ENCODE data around the gene TXN2.
"Not testable (repeated sequence)": the region's sequence is repeated elsewhere in the genome, so short reads cannot be mapped to it uniquely, and the experiment has no call there.

Gene TXN2

GRCh38 chr22:36430863-36431262 is 50.6 kb downstream of the TXN2 start:
- Histone ChIP-seq H3K27me3 (ENCODE audit: control insufficient read depth, insufficient read depth, low read length, poor library complexity, severe bottlenecking) (no peaks in the 10 kb centered on the region), H3K27ac (ENCODE audit: insufficient read depth, low read depth, low read length, poor library complexity, severe bottlenecking) (no peak overlapping the region), H3K36me3 (ENCODE audit: control insufficient read depth, insufficient read depth, low read length) (no peaks in the 10 kb centered on the region), H3K4me1 (ENCODE audit: control insufficient read depth, insufficient read depth, low read length) (peaks cover 23% of the 10 kb centered on the region), H3K4me3 (ENCODE audit: insufficient read depth, low read depth, low read length) (no peak overlapping the region), H3K9me3 (ENCODE audit: control insufficient read depth, low read length) (no peaks in the 10 kb centered on the region)
- 88 to 90% methylated on average over 9 of the region's 9 CpGs for WGBS, 2 experiments

- H3K36me3 ChIP-seq (ENCODE audit: control insufficient read depth, insufficient read depth, low read length); H3K9me3 ChIP-seq (ENCODE audit: control insufficient read depth, low read length); H3K4me3 ChIP-seq (ENCODE audit: insufficient read depth, low read depth, low read length); H3K27ac ChIP-seq (ENCODE audit: insufficient read depth, low read depth, low read length, poor library complexity, severe bottlenecking); H3K27me3 ChIP-seq (ENCODE audit: control insufficient read depth, insufficient read depth, low read length, poor library complexity, severe bottlenecking): not testable (repeated sequence)
- peaks cover 22% of the 10 kb centered on the region for H3K4me1 ChIP-seq (ENCODE audit: control insufficient read depth, insufficient read depth, low read length)
- WGBS, 2 experiments: 94 to 95% methylated on average over 11 of the region's 11 CpGs
These were observed 53.5 kb downstream of the TXN2 start for GRCh38 chr22:36427952-36428351.

- WGBS, 2 experiments: 29 to 45% methylated on average over 2 of the region's 2 CpGs
- H3K4me1 ChIP-seq (ENCODE audit: control insufficient read depth, insufficient read depth, low read length): peaks cover 10% of the 10 kb centered on the region
- no peaks in the 10 kb centered on the region for H3K27me3 ChIP-seq (ENCODE audit: control insufficient read depth, insufficient read depth, low read length, poor library complexity, severe bottlenecking)
- H3K36me3 ChIP-seq (ENCODE audit: control insufficient read depth, insufficient read depth, low read length): no peaks in the 10 kb centered on the region
- no peak overlapping the region for H3K4me3 ChIP-seq (ENCODE audit: insufficient read depth, low read depth, low read length)
- no peaks in the 10 kb centered on the region for H3K9me3 ChIP-seq (ENCODE audit: control insufficient read depth, low read length)
- peak overlapping the region; percentile 50 for H3K27ac ChIP-seq (ENCODE audit: insufficient read depth, low read depth, low read length, poor library complexity, severe bottlenecking)
These were observed 55.4 kb downstream of the TXN2 start for GRCh38 chr22:36425977-36426523.

GRCh38 chr22:36424901-36425579 is 56.4 kb downstream of the TXN2 start:
- H3K4me1 ChIP-seq (ENCODE audit: control insufficient read depth, insufficient read depth, low read length): peaks cover 10% of the 10 kb centered on the region
- H3K36me3 ChIP-seq (ENCODE audit: control insufficient read depth, insufficient read depth, low read length): no peaks in the 10 kb centered on the region
- no peaks in the 10 kb centered on the region for H3K27me3 ChIP-seq (ENCODE audit: control insufficient read depth, insufficient read depth, low read length, poor library complexity, severe bottlenecking)
- H3K27ac ChIP-seq (ENCODE audit: insufficient read depth, low read depth, low read length, poor library complexity, severe bottlenecking): no peak overlapping the region
- no peak overlapping the region for H3K4me3 ChIP-seq (ENCODE audit: insufficient read depth, low read depth, low read length)
- WGBS, 2 experiments: 91 to 95% methylated on average over 5 of the region's 5 CpGs
- no peaks in the 10 kb centered on the region for H3K9me3 ChIP-seq (ENCODE audit: control insufficient read depth, low read length)

GRCh38 chr22:36424466-36424865 is 57.0 kb downstream of the TXN2 start:
- H3K27me3 ChIP-seq (ENCODE audit: control insufficient read depth, insufficient read depth, low read length, poor library complexity, severe bottlenecking); H3K9me3 ChIP-seq (ENCODE audit: control insufficient read depth, low read length); H3K4me3 ChIP-seq (ENCODE audit: insufficient read depth, low read depth, low read length); H3K36me3 ChIP-seq (ENCODE audit: control insufficient read depth, insufficient read depth, low read length); H3K27ac ChIP-seq (ENCODE audit: insufficient read depth, low read depth, low read length, poor library complexity, severe bottlenecking): not testable (repeated sequence)
- 91 to 92% methylated on average over 5 of the region's 5 CpGs for WGBS, 2 experiments
- peaks cover 12% of the 10 kb centered on the region for H3K4me1 ChIP-seq (ENCODE audit: control insufficient read depth, insufficient read depth, low read length)

GRCh38 chr22:36423461-36424404 is 57.7 kb downstream of the TXN2 start:
- H3K36me3 ChIP-seq (ENCODE audit: control insufficient read depth, insufficient read depth, low read length): no peaks in the 10 kb centered on the region
- 92 to 96% methylated on average over 15 of the region's 16 CpGs for WGBS, 2 experiments
- H3K4me3 ChIP-seq (ENCODE audit: insufficient read depth, low read depth, low read length): no peak overlapping the region
- no peak overlapping the region for H3K27ac ChIP-seq (ENCODE audit: insufficient read depth, low read depth, low read length, poor library complexity, severe bottlenecking)
- no peaks in the 10 kb centered on the region for H3K27me3 ChIP-seq (ENCODE audit: control insufficient read depth, insufficient read depth, low read length, poor library complexity, severe bottlenecking)
- H3K4me1 ChIP-seq (ENCODE audit: control insufficient read depth, insufficient read depth, low read length): peaks cover 19% of the 10 kb centered on the region
- no peaks in the 10 kb centered on the region for H3K9me3 ChIP-seq (ENCODE audit: control insufficient read depth, low read length)

- WGBS, 2 experiments: 93% methylated on average over 14 of the region's 14 CpGs
- H3K27ac ChIP-seq (ENCODE audit: insufficient read depth, low read depth, low read length, poor library complexity, severe bottlenecking): no peak overlapping the region
- no peaks in the 10 kb centered on the region for H3K36me3 ChIP-seq (ENCODE audit: control insufficient read depth, insufficient read depth, low read length)
- no peak overlapping the region for H3K4me3 ChIP-seq (ENCODE audit: insufficient read depth, low read depth, low read length)
- peaks cover 19% of the 10 kb centered on the region for H3K4me1 ChIP-seq (ENCODE audit: control insufficient read depth, insufficient read depth, low read length)
- H3K27me3 ChIP-seq (ENCODE audit: control insufficient read depth, insufficient read depth, low read length, poor library complexity, severe bottlenecking): no peaks in the 10 kb centered on the region
- no peaks in the 10 kb centered on the region for H3K9me3 ChIP-seq (ENCODE audit: control insufficient read depth, low read length)
These were observed 59.0 kb downstream of the TXN2 start for GRCh38 chr22:36422287-36423014.

- WGBS, 2 experiments: 89 to 93% methylated on average over 21 of the region's 21 CpGs
- no peak overlapping the region for H3K4me3 ChIP-seq (ENCODE audit: insufficient read depth, low read depth, low read length)
- H3K4me1 ChIP-seq (ENCODE audit: control insufficient read depth, insufficient read depth, low read length): peaks cover 8% of the 10 kb centered on the region
- H3K27ac ChIP-seq (ENCODE audit: insufficient read depth, low read depth, low read length, poor library complexity, severe bottlenecking): no peak overlapping the region
- H3K27me3 ChIP-seq (ENCODE audit: control insufficient read depth, insufficient read depth, low read length, poor library complexity, severe bottlenecking): no peaks in the 10 kb centered on the region
- H3K36me3 ChIP-seq (ENCODE audit: control insufficient read depth, insufficient read depth, low read length): no peaks in the 10 kb centered on the region
- H3K9me3 ChIP-seq (ENCODE audit: control insufficient read depth, low read length): no peaks in the 10 kb centered on the region
These were observed 61.2 kb downstream of the TXN2 start for GRCh38 chr22:36419912-36420882.

- 29 to 36% methylated on average over 13 of the region's 13 CpGs for WGBS, 2 experiments
- Histone ChIP-seq H3K36me3 (ENCODE audit: control insufficient read depth, insufficient read depth, low read length) (no peaks in the 10 kb centered on the region), H3K27ac (ENCODE audit: insufficient read depth, low read depth, low read length, poor library complexity, severe bottlenecking) (no peak overlapping the region), H3K27me3 (ENCODE audit: control insufficient read depth, insufficient read depth, low read length, poor library complexity, severe bottlenecking) (no peaks in the 10 kb centered on the region), H3K9me3 (ENCODE audit: control insufficient read depth, low read length) (no peaks in the 10 kb centered on the region), H3K4me1 (ENCODE audit: control insufficient read depth, insufficient read depth, low read length) (peaks cover 8% of the 10 kb centered on the region), H3K4me3 (ENCODE audit: insufficient read depth, low read depth, low read length) (no peak overlapping the region)
These were observed 62.1 kb downstream of the TXN2 start for GRCh38 chr22:36419177-36419911.
